Activated T-cell treated with anti-CD3 and anti-CD28 coated beads, Interleukin-2, amount 50 U/mL, for 72 hours (primary cell): ENCODE data around the gene MATR3. TPM values are rescaled to one million over a fixed set of nuclear protein-coding genes. Genes with fewer than 3 reads are reported as not detected.

ENCODE experiments used
- ATAC-seq, 2 donors: fragments of 150-1000 bp; cut with Tn5 transposase; replicated peaks in 1 of 2; 2 replicates each; pipeline ENCODE4 v1.10.0; 2021; ENCODE audit warnings: moderate library complexity in 2 of 2, mild to moderate bottlenecking in 1 of 2
- DNase-seq, 2 donors: peaks; one replicate each; pipeline ENCODE4 v3.0.0; 2021 to 2022; ENCODE audit warnings: mixed read lengths in 1 of 2
- H3K27ac Mint-ChIP-seq: one replicate; pipeline ENCODE4 v1.8.0; 2022; ENCODE audit warnings: mild to moderate bottlenecking, moderate library complexity, mixed read lengths
- H3K27me3 Mint-ChIP-seq: one replicate; pipeline ENCODE4 v1.8.0; 2022; ENCODE audit warnings: low read depth, mixed read lengths
- H3K36me3 Mint-ChIP-seq, 2 donors: one replicate each; pipeline ENCODE4 v1.8.0; 2022; ENCODE audit warnings: mixed read lengths in 2 of 2, mild to moderate bottlenecking in 1 of 2; ENCODE audit not compliant: insufficient read depth in 2 of 2
- H3K4me1 Mint-ChIP-seq: one replicate; pipeline ENCODE4 v1.8.0; 2022; ENCODE audit warnings: low read depth, mixed read lengths
- H3K4me3 Mint-ChIP-seq, 2 donors: one replicate each; pipeline ENCODE4 v1.8.0; 2022; ENCODE audit warnings: mild to moderate bottlenecking in 2 of 2, mixed read lengths in 2 of 2, moderate library complexity in 2 of 2
- H3K9me3 Mint-ChIP-seq, 2 donors: one replicate each; pipeline ENCODE4 v1.8.0; 2022; ENCODE audit warnings: mixed read lengths in 2 of 2
- total RNA-seq, 2 donors: library from RNA; stranded (reverse); gene quantifications; one replicate each; pipeline ENCODE4 v1.2.3, GENCODE V29; 2022

The MATR3 gene
- 100 to 1,000 TPM; 124 to 164 TPM for total RNA-seq

GRCh38 chr5:139293507-139294373 is at the start of gene MATR3:
MATR3 (plus strand) TSS chr5:139293740; CDS start chr5:139307416, 13,676 bp downstream.
- Mint-ChIP-seq H3K9me3 (no peaks in the 10 kb centered on the region), H3K4me1 (peaks cover 44% of the 10 kb centered on the region), H3K27me3 (no peaks in the 10 kb centered on the region), H3K27ac (peak within 1 kb of the TSS; percentile 97), H3K4me3 (peak within 1 kb of the TSS; percentile 96 to 98), H3K36me3 (peaks cover 10 to 23% of the 10 kb centered on the region in 2 donors)
- ATAC-seq (peak; percentile 93), DNase-seq (peak; percentile 94 to 95)

DNA sequence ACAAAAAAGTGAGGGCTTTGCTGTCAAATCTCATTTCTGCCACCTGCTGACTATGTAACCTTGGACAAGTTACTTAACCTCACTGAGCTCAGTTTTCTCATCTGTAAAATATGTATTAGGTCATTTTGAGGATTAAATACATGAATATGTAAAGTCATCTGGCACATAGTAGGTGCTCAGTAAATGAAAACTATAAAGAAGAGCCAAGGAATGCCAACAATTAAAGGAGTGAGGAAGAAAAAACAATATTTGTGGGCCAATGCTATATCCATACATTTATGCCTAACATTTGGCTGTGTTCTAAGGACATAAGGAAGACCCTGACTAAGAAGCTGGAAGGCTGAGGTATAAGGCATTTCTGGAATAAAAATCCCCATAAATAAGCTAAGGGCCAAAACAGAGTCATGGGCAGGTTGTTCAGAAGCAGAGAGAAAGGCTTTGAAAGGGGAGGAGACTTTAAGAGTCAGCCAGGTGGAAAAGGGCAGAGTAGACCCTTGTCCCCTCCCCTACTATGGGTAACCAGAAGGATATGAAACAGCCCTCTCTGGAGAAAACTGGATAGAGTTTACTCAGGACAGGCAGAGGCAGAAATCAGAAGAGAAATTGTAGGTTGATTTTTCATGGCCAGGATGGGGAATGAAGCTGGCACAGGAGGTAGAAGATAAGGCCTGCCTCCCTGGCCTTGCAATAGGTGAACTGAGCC is 47.8 kb upstream of the MATR3 start:
- Mint-ChIP-seq H3K27ac (peak overlapping the region; percentile 87), H3K4me1 (peaks cover 29% of the 10 kb centered on the region), H3K27me3 (no peaks in the 10 kb centered on the region), H3K36me3 (no peaks in the 10 kb centered on the region), H3K4me3 (peak overlapping the region; percentile 55 to 58), H3K9me3 (no peaks in the 10 kb centered on the region)
- ATAC-seq (peak in 1 of 2 donors; percentile 12), DNase-seq (no peak)

GRCh38 chr5:139246394-139246793 is 47.1 kb upstream of the MATR3 start:
- peak; percentile 66 to 70 for DNase-seq
- peak overlapping the region; percentile 55 to 58 for H3K4me3 Mint-ChIP-seq
- peaks cover 35% of the 10 kb centered on the region for H3K4me1 Mint-ChIP-seq
- no peaks in the 10 kb centered on the region for H3K9me3 Mint-ChIP-seq
- no peaks in the 10 kb centered on the region for H3K36me3 Mint-ChIP-seq
- ATAC-seq, result peak; percentile 99 to 100
- no peaks in the 10 kb centered on the region for H3K27me3 Mint-ChIP-seq
- no peak overlapping the region for H3K27ac Mint-ChIP-seq

- H3K4me1 Mint-ChIP-seq, result peaks cover 42% of the 10 kb centered on the region
- H3K27me3 Mint-ChIP-seq, result no peaks in the 10 kb centered on the region
- no peak overlapping the region for H3K4me3 Mint-ChIP-seq
- H3K36me3 Mint-ChIP-seq, result no peaks in the 10 kb centered on the region
- no peaks in the 10 kb centered on the region for H3K9me3 Mint-ChIP-seq
- H3K27ac Mint-ChIP-seq, result no peak overlapping the region
- DNase-seq, result no peak
- no peak for ATAC-seq
Observed at GRCh38 chr5:139248826-139249453, 44.6 kb upstream of the MATR3 start.

- Mint-ChIP-seq H3K36me3 (no peaks in the 10 kb centered on the region), H3K4me1 (peaks cover 32% of the 10 kb centered on the region), H3K4me3 (no peak overlapping the region), H3K27ac (peak overlapping the region; percentile 15), H3K9me3 (no peaks in the 10 kb centered on the region), H3K27me3 (no peaks in the 10 kb centered on the region)
- ATAC-seq (peak; percentile 32), DNase-seq (peak; percentile 30 to 40)
Observed at GRCh38 chr5:139251281-139251687, 42.3 kb upstream of the MATR3 start.

DNA sequence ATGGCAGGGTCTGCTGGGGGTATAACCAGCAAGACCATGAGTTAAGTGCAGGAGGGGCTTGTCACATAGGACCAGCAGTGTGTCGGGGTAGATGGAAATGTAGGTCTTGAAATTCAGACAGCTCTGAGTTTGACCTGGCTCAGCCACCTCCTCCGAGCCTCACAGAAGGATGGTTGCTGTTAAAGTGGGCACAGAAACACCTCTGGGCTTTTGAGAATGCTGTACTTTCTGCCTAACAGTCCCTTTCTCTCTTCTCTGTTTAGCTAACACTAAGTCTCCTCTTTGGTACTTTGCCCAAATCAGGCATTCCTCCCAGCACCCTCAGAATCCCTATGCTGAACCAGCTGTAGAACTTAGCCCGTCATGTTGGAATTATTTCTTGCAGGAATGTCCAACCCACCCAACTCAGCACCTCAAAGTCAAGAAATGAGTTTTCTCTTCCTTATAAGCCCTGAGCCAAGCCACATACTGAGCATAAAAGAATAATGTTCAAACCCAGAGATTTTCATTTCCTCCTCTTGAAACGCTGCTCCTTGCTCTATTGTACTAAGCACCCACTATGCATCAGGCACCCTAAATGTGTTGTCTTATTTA is 41.7 kb upstream of the MATR3 start:
- Mint-ChIP-seq H3K9me3 (no peaks in the 10 kb centered on the region), H3K36me3 (no peaks in the 10 kb centered on the region), H3K27me3 (no peaks in the 10 kb centered on the region), H3K4me3 (no peak overlapping the region), H3K27ac (no peak overlapping the region), H3K4me1 (peaks cover 27% of the 10 kb centered on the region)
- ATAC-seq (no peak), DNase-seq (no peak)

- H3K9me3 Mint-ChIP-seq, result no peaks in the 10 kb centered on the region
- H3K27ac Mint-ChIP-seq, result no peak overlapping the region
- no peaks in the 10 kb centered on the region for H3K36me3 Mint-ChIP-seq
- H3K4me3 Mint-ChIP-seq, result no peak overlapping the region
- ATAC-seq, result no peak
- peaks cover under 1% of the 10 kb centered on the region for H3K27me3 Mint-ChIP-seq
- no peak for DNase-seq
- H3K4me1 Mint-ChIP-seq, result peaks cover 15% of the 10 kb centered on the region
Observed at GRCh38 chr5:139253115-139253514, 40.4 kb upstream of the MATR3 start.

GRCh38 chr5:139256820-139257219 is 36.7 kb upstream of the MATR3 start:
- DNase-seq, result no peak
- Mint-ChIP-seq H3K36me3 (no peaks in the 10 kb centered on the region), H3K27ac (no peak overlapping the region), H3K27me3 (peaks cover 27% of the 10 kb centered on the region), H3K4me3 (no peak overlapping the region), H3K9me3 (no peaks in the 10 kb centered on the region), H3K4me1 (peaks cover 5% of the 10 kb centered on the region)
- ATAC-seq, result no peak

DNA sequence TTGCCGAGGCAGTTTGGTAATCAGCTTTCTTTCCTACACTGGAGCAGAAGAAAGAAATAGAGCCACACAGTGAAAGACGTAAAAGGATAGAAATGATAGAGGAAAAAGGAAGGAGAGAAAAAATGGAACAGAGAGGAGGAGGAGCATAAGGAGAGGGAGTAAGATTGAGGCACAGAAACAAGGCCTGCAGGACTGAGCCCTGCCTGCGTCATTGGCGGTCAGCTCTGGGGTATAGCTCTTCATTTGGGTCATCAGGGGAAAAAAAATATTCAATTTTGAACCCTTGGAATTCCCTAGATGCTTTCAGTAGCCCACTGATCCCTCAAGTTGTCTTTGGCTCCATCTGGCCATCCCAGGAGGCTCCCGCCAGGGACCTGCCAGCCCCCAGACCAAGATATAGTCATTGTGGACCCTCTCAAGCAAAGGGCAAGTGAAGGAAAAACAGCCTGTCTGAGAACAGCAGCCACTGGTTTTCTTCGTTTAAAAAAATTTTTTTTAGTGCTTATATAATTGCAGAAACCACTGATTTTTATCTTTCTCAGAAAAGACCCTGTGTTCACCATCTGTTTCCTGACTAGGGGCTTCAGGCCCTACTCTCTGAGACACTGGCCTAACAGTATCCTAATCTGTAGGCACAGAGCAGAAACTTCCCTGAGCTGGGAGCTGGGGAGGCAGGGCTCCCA is 31.3 kb upstream of the MATR3 start:
- H3K27me3 Mint-ChIP-seq, result peaks cover 27% of the 10 kb centered on the region
- H3K4me3 Mint-ChIP-seq, result no peak overlapping the region
- no peak overlapping the region for H3K27ac Mint-ChIP-seq
- no peak for DNase-seq
- ATAC-seq, result no peak
- no peaks in the 10 kb centered on the region for H3K36me3 Mint-ChIP-seq
- no peaks in the 10 kb centered on the region for H3K9me3 Mint-ChIP-seq
- H3K4me1 Mint-ChIP-seq, result peaks cover 21% of the 10 kb centered on the region

DNA sequence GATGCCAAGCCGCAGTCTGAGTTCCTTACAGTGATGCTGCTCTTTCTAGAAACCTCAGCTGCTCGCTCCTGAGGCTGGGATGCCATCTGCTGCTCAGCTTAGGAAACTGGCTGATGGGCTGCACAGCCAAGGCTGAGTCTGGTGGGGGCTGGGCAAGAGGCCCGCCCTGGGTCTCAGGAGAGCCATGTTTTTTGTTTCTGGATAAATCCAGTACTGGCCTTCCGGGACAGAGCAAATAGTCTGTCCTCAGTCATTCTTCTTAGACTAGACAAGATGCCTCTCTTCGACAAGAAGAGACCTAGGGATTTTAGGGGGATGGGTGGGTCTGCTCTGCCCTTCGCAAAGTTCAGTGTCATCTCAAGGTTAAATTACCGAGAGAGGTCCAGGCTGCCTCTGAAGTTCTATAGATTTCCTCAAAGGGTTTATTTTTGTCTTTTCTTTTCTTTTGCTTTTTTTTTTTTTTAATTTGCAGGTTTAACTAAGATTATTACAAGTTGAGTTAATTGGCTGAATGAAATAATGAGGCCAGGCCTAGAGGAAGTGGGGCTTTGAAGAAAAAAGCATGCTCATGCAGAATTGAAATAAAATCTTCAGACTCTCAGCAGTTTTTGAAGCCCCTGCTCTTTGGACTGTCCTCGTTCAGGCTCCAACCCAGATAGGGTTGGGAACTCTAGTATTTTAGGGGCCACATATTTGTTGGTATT is 30.6 kb upstream of the MATR3 start:
- peak overlapping the region; percentile 43 for H3K27ac Mint-ChIP-seq
- ATAC-seq (peak; percentile 99 to 100), DNase-seq (peak; percentile 69 to 79)
- peaks cover 27% of the 10 kb centered on the region for H3K27me3 Mint-ChIP-seq
- H3K36me3 Mint-ChIP-seq, result no peaks in the 10 kb centered on the region
- H3K4me1 Mint-ChIP-seq, result peaks cover 21% of the 10 kb centered on the region
- H3K4me3 Mint-ChIP-seq, result no peak overlapping the region
- H3K9me3 Mint-ChIP-seq, result no peaks in the 10 kb centered on the region

- H3K27me3 Mint-ChIP-seq, result peaks cover 23% of the 10 kb centered on the region
- peaks cover 21% of the 10 kb centered on the region for H3K4me1 Mint-ChIP-seq
- no peaks in the 10 kb centered on the region for H3K9me3 Mint-ChIP-seq
- ATAC-seq (no peak), DNase-seq (no peak)
- peak overlapping the region; percentile 43 for H3K27ac Mint-ChIP-seq
- no peaks in the 10 kb centered on the region for H3K36me3 Mint-ChIP-seq
- H3K4me3 Mint-ChIP-seq, result no peak overlapping the region
Observed at GRCh38 chr5:139263536-139263935, 30.0 kb upstream of the MATR3 start.

GRCh38 chr5:139263946-139264345 is 29.6 kb upstream of the MATR3 start:
- no peaks in the 10 kb centered on the region for H3K9me3 Mint-ChIP-seq
- H3K4me1 Mint-ChIP-seq, result peaks cover 21% of the 10 kb centered on the region
- H3K27me3 Mint-ChIP-seq, result peaks cover 19% of the 10 kb centered on the region
- H3K36me3 Mint-ChIP-seq, result no peaks in the 10 kb centered on the region
- ATAC-seq (no peak), DNase-seq (no peak)
- no peak overlapping the region for H3K27ac Mint-ChIP-seq
- no peak overlapping the region for H3K4me3 Mint-ChIP-seq
